NCI-H524 (cell line): ENCODE results near the gene ANKRD44.
A peak's percentile ranks its signal among the peaks of the same experiment; 100 is the strongest.
"Not testable (repeated sequence)": the region's sequence is repeated elsewhere in the genome, so short reads cannot be mapped to it uniquely, and the experiment has no call there.

Experiments
- DNase-seq, 2 experiments: peaks; one replicate each; lab custom pipeline; 2025; lab: John Stamatoyannopoulos, UW

The ANKRD44 gene

GRCh38 chr2:197287596-197287932, 23.0 kb downstream of the ANKRD44 start:
- DNase-seq = not testable (repeated sequence)

DNA sequence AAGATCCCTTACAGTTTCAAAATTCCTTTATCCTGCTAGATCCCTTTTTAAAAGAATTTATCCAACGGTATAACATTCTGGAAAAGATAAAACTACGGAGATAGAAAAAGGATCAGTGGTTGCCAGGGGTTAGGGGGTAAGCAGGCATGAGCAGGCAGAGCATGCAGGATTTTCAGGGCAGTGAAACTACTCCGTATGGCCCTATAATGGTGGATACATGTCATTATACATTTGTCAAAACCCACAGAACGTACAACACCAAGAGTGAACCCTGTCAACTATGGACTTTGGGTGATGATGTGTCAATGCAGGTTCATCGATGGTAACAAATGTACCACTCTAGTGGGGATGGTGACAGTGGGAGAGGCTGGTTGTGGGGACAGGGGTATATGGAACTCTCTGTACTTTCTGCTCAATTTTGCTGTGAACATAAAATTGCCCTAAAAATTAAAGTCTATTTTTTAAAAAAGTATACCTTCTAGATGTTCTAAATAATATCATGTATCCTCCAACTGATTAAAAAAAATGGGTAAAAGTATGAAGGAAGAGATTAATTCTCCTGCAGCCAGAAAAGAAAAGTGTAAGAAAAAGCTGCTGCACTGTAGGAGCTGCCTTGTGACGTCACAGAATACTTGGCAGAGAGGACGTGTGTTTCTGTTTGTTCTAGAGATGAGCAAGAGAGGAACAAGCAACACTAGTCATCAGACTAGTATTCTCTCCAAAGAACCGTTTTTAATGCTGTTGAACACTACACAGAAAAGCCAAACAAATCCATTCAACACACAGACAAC, 23.6 kb downstream of the ANKRD44 start:
- no peak for DNase-seq

DNA sequence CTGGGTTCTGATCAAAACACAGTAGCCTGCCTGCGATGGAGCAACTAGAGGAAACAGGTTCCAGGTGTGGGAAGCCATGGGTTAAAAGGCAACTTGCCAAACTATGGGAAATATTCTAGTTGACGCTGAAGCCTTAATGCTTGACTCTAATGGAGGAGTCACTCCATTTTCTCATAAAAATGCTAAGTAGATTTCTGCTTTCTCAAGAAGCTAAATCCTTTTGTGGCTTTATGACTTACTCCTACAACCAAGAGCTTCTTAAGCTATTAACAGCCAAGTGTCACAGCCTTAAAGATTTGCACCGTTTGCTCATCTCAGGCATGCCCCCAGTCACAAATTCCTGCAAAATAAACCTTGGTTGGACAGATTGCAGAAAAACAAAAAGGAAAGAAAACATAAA, 25.2 kb downstream of the ANKRD44 start:
- peak in 1 of 2 experiments; percentile 26 for DNase-seq

- DNase-seq = no peak
These were observed 25.6 kb downstream of the ANKRD44 start for GRCh38 chr2:197284956-197285355.

- DNase-seq = no peak
These were observed 29.2 kb downstream of the ANKRD44 start for GRCh38 chr2:197281421-197281820.

DNA sequence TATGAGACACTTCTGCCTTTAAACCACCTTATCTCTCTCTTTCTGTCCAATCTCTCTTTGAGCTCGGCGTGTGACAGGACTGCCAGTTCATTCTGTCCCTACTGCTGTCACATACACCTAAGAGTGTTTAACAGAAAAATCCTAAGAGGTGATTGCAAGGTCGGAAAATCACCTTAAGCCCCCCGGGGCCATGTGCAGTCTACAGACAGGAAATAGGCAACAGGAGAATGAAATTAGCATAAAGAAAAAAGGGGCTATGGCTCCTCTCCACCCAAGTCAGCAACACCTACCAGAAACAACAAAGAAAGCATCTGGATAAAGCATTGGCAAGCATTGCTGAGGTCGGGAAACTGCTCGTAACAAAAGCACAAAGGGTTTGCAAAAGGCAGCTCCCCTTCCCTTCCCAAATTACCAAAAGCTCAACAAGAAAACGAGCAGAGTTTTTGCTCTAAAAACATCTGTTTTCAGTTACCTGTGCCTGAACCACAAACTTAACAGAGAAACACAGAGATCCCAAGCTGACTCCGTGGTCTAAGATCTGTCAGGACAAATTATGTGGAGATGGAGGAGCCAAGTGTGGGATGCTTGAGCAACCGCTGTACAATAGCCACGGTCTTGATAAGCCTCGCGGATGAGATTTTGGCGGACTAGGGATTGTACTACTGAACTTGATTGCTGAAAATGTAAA, 30.4 kb downstream of the ANKRD44 start:
- DNase-seq = no peak

DNA sequence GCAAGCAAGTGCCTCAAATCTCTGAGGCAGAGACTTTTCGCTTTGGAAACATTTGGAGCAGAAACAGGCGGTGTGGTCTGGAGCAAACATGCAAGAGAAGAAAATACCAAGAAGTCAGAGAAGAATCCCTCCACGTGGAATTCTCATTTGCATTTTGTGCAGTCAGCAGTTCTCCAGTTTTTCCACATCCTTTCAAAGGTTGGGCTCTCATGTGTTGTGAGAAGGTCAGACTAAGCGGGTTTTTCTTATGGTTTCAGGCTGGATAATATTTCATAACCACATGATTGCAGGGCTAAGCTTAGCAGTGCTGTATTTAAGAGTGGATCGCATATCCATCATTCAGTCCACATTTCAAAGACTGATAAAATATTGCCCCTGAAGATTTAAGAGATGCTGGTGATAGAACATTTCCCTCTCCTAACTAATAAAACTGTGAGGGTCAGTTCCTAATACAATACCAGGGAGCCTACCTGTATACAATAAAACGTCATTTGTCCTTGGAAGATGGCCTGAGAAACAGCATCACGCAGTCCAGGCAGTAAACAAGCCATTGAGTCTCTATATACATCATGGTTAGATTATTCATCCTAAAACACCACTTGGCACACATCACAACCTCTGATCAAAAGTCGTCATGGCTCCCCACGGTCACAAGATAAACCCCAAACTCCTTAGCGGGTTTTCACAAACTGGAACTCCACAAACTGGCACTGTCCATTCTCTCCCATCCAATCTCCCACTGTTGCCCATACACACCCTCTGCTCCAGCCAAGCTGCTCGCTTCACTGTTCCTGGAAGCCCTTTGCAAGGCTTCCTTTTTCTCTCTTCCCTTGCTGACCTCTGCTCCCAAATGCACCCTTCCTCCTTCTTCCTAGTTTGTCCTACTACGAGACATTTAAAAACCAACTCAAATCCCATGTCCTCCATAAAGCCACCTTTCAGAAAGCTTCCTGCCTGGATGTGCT, 31.5 kb downstream of the ANKRD44 start:
- DNase-seq = no peak

DNA sequence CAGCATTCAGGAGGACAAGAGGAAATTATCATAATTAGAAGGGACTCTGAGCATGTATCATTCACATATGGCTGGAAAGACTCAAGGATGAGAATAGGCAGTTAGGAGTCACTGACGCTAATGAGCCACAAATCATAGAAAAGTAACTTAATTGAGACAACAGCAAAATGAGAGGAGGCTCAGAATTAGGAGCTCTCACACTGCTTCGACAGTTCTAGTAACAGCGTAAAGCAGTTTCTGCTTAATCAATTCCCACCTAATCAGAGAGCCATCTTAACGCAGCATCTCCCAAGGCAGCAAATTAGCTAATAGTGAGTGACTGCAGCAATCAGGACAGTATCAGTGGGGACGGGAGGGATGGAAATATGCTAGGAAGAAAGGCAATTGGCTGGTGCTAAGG, 32.8 kb downstream of the ANKRD44 start:
- DNase-seq = no peak

DNA sequence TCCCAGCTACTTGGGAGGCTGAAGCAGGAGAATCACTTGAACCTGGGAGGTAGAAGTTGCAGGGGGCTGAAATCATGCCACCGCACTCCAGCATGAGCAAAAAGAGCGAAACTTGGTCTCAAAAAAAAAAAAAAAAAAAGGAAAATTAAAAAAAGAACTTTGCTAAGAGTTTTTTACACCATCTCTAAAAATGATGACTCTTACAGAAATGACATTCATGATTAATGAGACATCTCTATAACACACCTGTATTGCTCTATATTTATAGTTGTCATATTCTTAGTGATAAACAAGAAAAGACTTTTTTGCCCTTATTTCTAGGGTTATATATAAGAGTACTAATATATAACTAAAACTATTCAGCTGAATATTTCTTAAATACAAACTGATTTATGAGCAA, 34.4 kb downstream of the ANKRD44 start:
- no peak for DNase-seq

DNA sequence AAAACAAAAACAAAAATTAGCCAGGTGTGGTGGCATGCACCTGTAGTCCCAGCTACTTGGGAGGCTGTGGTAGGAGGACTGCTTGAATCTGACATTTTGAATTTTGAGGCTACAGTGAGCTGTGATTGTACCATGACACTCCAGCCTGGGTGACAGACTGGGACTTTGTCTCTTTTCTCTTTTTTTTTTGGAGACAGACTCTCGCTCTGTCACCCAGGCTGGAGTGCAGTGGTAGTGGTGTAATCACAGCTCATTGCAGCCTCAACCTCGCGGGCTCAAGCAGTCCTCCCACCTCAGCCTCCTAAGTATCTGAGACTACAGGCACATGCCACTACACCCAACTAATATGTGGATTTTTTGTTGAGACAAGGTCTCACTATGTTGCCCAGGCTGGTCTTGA, 35.6 kb downstream of the ANKRD44 start:
- no peak for DNase-seq

DNA sequence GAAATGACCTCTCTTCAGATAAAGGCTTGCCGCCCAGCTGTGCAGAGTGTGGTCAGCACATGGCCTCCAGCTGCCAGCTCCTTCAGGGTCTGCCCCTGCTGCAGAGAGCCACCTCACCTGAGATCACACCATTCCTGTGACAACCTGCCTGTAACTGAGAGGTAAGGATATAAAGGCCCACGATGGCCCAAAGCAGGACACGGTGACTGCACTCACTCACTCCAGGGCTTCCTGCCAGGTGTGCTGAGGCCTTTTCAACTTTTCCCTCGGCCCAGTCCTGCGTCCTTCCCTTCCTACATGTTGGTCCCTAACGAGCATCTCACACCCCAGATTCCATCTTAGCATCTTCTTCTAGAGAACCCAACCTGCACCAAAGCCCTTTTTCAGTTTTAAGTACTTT, 36.2 kb downstream of the ANKRD44 start:
- DNase-seq = no peak

- DNase-seq = peak; percentile 77 to 94
These were observed 37.1 kb downstream of the ANKRD44 start for GRCh38 chr2:197273485-197273884.

- DNase-seq = no peak
These were observed 40.0 kb downstream of the ANKRD44 start for GRCh38 chr2:197270601-197271000.

- peak in 1 of 2 experiments; percentile 4 for DNase-seq
These were observed 40.8 kb downstream of the ANKRD44 start for GRCh38 chr2:197269815-197270214.

DNA sequence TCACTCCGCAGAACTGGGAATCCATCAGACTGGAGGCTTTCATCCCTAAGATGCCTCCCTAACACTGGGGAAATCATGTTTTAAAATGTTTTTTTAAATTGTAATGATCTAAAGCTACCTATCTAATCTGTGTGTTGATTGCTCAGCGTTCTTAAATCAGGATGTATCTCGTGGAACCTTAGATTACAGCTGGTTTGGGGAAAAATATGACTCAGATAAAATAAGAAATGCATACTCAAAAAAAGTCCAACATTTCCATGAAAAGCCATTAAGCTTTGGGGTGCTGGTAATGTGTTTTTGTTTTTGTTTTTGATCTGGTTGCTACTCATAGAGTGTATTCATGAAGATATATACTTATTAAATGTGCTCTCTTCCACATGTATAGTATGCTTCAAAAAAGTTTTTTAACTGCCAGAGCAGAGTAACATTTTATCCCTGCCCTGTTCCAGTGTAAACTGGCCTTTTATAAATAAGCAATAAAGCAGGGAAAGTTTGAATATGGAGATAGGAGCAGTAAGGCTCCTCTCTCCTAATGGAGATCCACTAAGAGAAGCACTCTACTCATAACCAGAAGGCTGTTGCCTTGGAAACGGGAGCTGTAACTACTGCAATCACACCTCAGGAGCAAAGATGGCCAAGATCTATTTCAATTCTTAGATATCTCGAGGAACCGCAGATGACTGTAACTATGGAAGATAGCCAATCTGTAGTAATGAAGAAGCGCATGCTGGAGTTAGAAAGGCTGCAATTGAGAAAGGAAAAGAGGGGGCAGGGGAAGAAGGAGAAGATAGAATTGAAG, 41.6 kb downstream of the ANKRD44 start:
- peak in 1 of 2 experiments; percentile 40 for DNase-seq

DNA sequence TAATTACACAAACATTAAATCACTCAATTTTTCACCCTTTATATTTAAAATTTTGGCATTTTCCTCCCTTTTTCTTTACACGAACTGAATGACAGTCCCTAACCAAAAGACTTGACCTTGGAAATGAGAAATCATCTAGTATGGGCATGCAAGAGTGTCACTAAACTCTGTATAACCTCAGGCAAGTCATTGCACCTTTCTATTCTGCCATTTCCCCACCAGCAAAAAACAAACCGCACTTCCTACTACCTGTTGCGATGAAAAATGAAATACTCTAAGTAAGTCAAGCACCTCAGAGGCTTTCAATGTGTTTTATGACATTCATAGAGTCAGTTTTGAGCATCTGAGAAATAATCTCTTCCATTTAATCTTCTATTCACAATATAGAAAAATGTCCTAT, 44.1 kb downstream of the ANKRD44 start:
- no peak for DNase-seq

DNA sequence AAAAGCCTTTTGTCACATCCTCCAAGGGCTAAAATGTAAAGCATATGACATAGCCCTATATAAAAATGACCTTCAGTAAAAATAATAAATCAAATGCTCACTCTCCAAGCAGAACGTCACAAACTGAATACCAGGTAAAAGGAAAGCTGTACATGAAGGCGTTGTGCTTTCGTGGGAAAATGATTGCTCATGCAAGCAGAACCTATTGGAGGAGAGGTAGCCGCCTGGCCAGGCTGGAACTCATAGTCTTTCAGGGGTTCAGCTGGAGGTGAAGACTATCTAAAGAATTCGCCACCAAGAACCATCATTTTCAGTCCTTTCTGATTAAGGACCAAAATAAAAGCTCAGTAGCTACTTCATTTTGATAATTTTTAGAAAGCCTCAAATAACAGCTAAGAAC, 44.7 kb downstream of the ANKRD44 start:
- no peak for DNase-seq

- DNase-seq = no peak
These were observed 45.5 kb downstream of the ANKRD44 start for GRCh38 chr2:197265036-197265435.

GRCh38 chr2:197264332-197264731, 46.2 kb downstream of the ANKRD44 start:
- no peak for DNase-seq

- peak; percentile 47 to 85 for DNase-seq
These were observed 47.5 kb downstream of the ANKRD44 start for GRCh38 chr2:197263077-197263476.

GRCh38 chr2:197261808-197262226, 48.8 kb downstream of the ANKRD44 start:
- no peak for DNase-seq
